SHP77 treated with DMSO at 0.1 percent for 48 hours (cell line): ENCODE measurements around the gene RPAP3.
A peak's percentile ranks its signal among the peaks of the same experiment; 100 is the strongest.

Experiments
- DNase-seq: peaks from one replicate; lab custom pipeline; 2025; lab: John Stamatoyannopoulos, UW

RPAP3 gene, protein sequence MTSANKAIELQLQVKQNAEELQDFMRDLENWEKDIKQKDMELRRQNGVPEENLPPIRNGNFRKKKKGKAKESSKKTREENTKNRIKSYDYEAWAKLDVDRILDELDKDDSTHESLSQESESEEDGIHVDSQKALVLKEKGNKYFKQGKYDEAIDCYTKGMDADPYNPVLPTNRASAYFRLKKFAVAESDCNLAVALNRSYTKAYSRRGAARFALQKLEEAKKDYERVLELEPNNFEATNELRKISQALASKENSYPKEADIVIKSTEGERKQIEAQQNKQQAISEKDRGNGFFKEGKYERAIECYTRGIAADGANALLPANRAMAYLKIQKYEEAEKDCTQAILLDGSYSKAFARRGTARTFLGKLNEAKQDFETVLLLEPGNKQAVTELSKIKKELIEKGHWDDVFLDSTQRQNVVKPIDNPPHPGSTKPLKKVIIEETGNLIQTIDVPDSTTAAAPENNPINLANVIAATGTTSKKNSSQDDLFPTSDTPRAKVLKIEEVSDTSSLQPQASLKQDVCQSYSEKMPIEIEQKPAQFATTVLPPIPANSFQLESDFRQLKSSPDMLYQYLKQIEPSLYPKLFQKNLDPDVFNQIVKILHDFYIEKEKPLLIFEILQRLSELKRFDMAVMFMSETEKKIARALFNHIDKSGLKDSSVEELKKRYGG

DNA sequence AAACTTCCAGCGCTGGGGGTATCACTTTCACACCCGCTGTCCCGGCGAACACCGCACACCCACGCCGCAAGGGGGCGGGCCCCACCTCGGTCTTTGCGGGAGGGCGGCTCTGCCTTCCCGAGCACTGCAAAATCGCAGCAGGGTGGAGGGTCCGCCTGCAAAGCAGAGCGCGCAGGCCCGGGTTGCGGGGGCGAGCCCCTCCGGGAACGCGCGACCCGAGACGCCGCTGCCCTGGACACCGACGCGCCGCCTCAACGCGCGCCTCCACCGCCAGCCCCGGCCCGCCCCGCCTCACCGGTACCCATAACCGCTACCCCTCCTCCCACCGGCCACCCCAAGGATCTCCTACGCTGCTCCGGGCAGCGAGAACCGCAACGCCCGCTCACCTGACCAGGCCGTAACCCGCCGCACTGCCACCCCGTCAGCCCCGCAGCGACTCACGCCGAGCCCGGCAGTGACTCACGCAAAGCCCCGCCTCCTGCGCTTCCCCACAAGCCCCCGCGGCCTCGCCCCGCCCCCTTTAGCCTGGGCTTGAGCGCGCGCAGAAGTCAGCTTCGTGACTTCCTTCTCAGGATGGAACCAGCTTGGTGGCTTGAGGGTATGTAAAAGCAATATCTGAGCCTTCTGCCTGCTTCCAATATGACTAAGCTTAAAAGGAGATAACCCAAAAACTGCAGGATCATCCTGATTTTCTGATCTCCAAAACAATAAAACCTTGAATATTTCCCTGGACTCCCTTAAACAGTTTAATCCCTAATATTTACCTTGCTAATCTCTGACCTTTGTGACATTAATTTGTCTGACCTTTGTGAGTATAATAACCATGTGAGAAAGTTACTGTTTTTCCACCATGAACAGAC is at the start of gene RPAP3:
RPAP3 (minus strand) TSS at position 465 of the 860 bp plus-strand sequence. CDS start 3,190 bp downstream, outside the sequence.
- DNase-seq = peak; percentile 58

DNA sequence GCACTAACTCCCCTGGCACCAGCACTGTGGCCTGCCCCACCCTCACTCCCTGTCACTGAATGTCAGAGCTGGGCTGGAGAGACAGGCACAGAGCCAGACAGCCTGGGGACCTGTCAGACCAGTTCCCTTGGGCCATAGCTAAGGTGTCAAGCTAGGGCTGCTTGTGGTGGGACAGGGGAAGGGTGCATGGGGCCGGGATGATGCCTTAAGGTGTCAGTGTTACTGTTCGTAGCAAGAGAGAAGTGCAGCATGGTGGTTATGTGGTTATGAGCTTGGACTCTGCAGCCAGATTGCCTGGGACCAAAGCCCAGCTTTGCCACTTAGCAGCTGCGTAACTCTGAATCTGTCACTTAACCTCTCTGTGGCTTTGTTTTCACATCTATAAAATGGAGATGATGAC is 49.1 kb upstream of the RPAP3 start:
- DNase-seq = no peak

DNA sequence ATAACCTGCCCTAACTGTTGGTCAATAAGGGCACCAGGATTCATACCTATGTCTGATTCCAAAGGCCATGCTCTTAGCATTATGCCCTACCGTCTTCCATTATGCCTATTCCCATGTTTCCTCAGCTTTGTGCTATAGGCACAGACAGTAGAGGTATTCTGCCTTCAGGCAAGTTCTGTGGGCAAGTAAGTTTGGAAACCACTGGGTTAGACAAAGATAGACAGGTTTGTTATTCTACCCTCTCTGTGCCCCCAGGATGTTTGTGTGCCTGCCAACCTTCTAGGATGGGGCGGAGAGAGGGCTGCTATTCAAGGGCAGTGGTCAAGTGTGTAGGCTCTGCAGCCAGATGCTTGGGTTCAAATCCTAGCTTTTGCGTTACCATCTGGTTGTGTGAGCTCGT is 48.3 kb upstream of the RPAP3 start:
- DNase-seq = no peak

DNA sequence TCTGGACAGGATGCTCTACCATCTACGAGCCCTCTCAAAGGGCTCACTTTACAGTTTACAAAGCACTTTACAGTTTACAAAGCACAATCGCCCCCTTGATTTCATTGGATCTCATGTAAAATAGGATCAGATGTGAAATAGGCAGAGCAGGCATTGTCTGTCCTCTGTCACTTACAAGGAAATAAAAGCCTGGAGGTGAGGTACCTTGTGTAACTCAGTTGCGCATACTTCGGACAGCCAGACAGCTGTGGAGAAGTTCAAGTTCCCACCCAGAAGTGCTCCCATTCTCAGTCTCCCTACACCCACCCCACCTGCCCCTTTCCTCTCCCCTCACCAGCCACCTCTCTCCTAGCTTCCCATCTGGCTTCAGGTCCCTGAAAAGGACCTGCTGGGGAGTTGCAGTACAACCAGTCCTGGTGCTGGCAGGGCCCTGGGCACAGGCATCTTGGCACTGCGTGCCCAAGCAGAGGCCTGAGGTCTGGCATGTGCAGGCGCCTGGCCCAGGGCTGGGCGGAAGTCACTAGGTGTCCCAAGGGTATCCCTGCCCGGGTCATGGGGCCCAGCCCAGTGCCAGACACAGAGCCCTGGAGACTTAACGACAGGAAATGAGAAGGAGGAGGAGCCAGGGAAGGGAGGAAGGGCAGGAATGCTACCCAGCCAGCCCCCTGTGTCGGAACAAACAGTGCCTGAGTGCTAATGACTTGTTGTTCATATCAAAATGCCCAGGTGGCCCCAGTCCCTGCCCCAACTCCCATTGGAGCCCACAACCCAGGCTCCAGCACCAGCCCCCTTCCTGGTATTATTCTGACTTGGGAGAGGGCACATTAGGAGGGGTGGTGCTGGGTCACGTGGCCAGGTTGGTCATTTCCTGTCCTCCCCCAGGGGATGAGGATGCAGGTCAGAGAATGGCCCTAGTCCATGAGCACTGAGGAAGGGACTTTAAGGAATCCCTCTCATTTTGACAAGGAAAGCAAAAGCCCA is 47.5 kb upstream of the RPAP3 start:
- DNase-seq = no peak

DNA sequence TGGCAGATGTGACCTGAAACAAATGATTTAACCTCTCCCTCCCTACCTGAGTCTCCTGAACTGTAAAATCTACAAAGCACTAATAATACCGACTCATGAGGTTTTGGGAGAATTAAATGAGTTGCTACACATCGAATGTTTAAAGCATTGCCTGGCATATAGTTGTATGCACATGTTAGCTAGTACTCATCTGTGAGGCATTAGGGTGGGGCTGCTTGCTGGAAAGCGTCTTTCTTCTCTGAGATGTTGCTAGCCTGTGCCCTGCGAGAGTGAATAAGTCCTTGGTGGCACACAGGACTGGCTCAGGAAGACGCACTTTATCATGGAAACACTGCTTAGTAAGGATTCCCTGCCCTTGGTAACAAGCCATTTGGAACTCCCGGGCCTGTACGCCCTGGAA is 46.7 kb upstream of the RPAP3 start:
- DNase-seq = no peak

DNA sequence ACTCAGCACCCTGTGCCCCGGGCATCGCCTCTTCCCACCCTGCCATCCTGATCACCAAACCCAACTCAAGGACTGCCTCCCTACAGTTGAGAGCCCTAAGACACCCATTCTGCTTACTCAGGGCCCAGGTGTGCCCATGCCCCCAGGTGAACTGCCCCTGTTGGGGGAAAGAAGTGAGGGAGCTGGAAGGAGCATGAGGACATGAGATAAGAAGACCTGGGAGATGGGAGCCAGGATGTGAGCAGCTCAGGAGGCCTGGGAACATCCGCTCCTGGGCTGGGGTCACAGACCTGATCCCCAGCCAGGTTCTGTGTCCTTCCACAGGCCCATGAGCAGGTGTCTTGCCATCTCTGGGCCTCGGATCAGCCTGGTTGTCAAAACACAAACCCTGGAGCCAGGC is 46.3 kb upstream of the RPAP3 start:
- DNase-seq = no peak

DNA sequence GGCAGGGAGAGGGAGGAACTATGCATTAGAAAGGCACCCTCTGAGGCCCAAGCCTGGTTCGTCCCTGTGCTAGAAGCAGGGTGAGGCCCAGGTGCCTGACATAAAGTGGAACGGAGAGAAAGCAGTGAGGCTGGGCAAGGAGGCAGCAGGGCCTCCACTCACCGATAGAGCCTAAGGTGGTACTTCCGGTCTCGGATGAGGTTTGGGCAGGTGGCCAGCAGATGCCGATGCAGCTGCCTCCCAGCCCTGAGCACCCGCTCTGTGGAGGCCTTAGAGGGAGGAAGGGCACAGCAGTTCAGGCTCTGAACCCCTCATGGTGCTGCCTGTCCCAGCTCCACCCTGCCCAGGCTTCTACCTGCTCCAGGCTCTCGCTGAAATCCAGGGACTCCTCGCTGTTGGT is 45.7 kb upstream of the RPAP3 start:
- no peak for DNase-seq

DNA sequence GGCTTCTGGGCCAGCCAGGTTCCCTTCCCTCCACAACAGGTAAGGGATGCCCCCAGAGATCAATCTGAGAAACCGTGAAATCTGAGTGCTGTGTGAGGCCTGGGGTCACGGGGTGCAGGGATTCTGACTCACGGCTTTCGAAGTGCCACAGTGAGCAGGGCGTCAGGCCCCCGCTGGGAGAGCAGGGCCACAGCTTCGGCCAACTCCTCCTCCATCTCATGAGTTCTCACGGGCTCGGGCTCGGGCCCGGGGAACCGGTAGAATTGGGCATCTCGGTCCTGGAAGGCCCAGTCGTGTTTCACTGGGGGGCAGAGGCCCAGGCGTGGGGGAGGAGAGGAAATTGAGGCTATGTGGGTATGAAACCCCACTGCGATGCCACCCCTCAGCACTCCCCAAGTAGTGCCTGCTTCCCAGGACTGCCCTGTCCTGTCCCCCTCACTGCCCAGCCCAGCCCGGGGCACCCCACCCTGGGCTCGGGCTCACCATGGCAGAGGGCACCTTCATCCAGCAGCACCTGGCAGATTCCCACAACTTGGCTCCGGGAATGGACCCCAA is 45.2 kb upstream of the RPAP3 start:
- DNase-seq = no peak

DNA sequence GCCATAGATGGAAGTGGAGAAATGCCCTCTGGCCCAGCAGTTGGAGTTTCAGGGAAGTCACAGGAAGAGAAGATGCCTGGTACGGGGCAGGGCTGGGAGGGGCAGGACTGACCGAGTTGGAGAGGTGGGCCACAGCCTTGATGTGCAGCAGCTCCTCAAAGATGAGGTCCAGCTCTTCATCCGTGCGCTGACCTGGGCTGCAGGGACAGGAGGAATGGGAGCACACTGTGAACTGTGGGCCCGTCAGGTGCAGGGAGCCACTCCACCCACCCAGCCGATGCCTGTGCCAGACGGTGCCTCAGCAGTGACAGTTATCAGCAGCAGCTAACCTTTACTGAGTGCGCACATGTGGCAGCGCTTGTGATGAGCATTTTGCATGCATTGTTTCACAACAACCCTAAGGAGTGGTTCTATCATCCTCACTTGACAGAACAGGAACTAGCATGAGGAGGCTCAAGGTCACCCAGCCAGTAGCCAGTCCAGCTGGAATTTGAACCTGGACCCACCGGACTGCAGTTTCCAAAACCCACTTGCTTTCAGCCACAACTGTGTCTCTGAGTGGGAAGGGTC is 44.5 kb upstream of the RPAP3 start:
- no peak for DNase-seq

DNA sequence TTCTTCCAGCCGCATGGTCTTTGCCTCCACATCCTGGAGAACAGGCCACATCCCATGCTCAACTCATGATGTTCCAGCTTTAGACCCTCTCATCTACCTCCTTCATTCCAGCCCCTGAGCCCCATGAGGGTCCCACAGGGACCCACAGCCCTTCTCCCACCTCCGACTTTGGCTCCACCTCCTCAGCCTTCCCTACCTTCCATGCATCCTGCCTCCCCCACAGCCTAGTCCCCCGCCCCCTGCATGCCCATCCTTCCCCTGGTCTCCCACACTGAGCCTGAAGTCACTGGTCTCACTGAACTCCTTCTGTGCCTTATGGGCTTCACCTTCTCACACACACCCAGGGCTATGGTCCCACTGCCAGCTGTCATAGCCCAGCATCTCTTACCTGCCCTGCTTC is 43.1 kb upstream of the RPAP3 start:
- DNase-seq = no peak

DNA sequence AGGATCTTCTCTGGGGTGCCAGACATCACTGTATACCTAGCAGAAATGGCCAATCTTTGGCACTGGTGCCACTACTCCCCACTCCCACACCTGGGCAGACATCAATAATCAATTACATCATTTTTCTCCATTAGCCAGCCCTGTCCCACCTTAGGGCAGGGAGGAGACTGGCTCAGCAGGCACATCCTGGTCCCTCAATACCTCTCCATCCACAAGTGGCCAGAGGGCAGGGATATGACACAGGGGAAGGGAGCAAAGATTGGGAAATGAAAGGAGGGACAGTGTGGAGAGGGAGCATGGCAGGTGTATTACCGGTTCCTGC is 42.6 kb upstream of the RPAP3 start:
- no peak for DNase-seq

DNA sequence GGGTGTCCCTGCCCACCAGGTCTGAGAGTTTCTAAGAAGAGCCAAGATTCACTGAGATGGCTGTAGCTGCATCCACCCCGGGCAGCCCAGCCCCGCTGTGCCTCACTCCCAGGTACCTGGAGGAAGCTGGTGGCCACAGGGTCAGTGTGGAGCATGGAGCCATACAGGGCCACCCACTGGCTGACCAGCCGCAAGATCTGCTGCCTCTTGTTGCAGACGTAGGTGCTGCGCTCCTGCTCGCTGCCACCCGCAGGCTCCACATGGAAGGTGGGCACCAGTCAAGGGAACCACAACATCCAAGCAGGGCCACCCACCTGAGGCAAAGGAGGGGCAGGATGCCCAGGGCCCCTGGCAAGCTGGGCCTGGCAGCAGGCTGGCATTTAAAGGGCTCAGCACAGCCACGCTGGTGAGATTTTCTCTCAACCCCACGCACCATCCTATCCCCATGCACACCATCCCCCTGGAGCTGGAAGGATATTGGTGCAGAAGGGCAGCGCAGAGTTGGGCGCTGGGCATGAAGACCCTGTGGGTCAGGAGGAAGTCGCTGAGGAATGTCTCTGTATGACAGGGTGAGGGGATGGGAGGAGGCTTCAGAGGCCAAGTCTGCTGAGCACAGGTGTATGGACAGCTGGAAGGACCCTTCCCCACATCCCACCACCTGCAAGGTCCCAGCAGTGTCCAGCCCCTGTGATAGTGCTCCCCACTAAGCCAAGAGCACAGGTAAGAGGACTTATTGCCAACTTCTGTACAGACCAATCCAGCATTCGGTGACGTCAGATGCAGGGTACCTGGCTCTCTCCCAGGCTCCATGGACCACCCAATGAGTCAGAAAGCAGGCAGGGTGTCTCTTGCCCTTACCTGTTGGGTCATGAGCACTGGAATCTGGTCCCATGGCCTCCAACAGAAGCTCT is 42.0 kb upstream of the RPAP3 start:
- DNase-seq = no peak

DNA sequence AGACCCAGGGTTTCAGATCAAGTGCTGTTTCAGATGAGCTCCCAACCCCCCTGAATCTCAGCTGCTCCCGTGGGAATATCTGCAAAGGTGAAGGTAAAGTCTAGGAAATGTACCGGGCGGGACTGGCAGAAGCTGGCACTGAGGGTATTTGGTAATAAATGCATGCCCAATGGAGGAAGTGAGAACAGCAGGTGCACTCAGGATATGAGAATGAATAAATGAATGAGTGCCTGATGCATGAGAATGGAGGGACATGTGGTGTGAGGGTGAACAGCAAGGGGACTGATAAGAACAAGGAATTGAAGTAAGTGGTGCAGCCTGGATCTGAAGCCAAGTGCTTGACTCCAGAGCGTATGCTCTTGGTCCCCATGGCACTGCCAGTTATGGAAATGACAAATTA is 41.3 kb upstream of the RPAP3 start:
- no peak for DNase-seq

DNA sequence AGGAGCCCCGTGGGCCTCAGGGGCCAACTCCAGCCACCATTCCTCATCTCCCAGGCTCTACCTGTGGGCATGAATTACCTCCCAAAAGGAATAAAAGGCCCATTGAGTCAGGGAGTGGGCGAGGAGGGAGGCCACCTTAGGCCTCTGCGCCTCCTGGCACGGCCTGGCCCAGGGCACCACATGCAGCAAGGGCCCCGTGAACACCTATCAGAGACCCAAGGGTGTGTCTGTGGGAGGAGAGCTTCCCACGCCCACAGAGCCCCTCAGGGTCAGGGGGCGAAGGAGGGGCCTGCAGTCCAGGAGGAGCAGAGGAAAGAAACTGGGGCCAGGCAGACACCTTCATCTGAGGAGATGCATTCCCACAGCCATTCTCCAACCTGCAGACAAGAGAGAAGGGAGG is 40.7 kb upstream of the RPAP3 start:
- no peak for DNase-seq

DNA sequence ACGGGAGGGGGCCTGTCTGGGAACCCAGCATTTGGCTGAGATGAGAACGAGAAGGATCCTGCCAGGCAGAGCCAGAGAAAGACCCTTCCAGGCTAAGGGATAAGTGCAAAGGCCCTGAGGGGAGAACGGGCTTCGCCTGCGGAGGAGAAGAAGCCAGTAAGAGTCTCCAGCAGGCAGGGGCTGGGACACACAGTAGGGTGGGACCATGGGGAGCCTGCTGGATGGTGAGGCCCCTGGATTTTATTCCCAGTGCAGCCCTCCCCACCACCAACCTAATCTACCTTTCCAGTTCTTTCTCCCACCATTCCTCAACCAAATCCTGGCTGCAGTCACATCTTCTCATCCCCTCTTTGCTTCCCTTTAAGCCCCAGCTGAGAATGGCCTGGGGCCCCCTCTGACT is 40.2 kb upstream of the RPAP3 start:
- DNase-seq = no peak

DNA sequence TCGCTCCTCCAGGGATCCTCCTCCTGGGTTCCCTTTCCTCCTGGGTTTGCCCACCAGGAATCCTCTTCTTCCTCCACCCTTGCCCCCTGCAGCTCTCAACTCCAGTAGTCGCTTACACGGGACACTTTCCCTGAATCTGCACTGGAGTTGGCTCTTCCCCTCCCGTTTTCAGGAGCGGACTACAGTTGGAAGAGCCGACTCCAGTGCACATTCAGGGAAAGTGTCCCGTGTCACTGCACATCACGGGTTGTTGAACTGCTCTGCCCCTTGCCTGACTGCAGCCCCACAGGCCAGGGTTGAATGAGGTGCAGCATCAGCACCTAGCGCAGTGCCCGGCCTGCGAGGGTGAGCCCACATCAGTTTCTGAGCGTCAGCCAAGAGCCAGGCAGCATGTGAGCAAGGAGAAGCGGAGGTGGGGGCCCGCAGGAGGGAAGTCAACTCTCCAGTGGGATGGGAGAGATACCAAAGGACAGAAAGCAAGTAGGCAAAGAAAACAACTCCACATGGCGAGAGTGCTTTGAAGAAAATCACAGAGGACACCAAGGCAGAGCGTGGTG is 39.7 kb upstream of the RPAP3 start:
- DNase-seq = no peak

DNA sequence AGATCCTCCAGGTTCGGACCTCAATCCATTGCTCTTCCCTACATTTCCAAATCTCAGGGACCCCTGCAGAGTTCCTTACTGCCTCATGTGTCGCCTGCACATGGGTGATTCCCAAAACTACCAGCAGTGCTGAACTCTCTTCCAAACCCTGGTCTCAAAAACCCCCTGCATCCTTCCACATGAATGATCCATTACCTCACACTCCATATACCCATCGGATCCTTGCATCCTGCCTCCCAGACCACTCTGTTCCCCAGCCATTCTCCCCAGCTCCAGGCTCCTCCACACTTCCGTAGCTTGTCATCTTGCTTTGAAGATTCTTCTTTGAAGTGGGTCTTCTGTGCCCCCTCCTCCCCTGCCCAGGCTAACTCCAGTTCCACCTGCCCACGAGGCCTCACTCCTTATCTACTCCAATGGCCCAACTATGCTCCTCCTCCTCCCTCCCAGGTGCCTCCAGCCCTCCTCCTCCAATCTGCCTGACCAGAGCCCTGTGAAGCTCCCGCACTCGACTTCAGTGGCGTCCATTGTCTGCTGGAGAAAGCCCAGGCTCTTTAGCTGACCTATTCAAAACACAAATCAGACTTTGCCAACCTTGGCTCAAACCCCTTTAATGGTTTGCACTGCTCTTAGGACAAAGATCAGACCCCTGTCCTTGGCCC is 39.1 kb upstream of the RPAP3 start:
- DNase-seq = no peak

DNA sequence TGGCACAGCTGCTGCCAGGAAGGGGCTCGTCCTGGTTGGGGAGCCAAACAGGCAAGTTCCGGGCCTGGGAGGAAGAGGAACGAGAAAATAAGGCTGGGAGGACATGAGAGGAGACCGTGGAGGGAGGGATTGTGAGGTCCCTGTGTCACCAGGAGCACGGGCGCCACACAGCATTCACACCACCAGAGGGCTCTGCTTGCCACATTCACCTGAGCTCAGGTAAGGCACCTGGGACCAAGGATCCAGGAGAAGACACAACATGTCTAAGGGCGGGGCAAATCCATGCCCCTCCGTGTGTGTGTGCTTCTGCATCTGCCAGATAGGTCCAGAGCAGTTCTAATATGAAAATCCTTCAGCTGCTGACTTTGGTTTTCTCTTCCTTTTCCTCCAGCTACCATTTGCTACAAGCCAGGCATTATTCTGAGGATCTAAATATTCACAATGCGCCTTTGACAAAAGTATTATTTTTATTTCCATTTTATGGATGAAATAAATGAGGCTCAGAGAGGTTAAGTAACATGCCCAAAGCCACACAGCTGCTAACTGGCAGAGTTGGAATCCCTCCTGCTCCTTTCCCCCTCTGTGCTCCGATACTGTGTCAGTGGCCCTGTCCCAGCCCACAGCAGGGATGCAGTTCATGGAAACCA is 38.3 kb upstream of the RPAP3 start:
- DNase-seq = no peak
